Measurements from ENCODE around the gene SPEM2. TPM values are rescaled to one million over a fixed set of nuclear protein-coding genes. Genes with fewer than 3 reads are reported as not detected.

The SPEM2 gene
- polyA plus RNA-seq, 1 of the 3 experiments (the other 2 are of a cell fraction): not detected

- no peak for TF ChIP-seq RXRA (IDR thresholded peaks at IDR 0.05; ENCODE audit: borderline replicate concordance, low read depth)
- no peak for TF ChIP-seq JUND (IDR thresholded peaks at IDR 0.05)
Observed at GRCh38 chr17:7389924-7390910, 35.2 kb upstream of the SPEM2 start (continued).

- Histone ChIP-seq H3F3A (replicated peaks; ENCODE audit: insufficient read depth) (peaks cover 13% of the 10 kb centered on the region), H3K4me3 (ENCODE audit: low read depth in 2 of 2, low read length in 1 of 2) (no peak overlapping the region), H3K79me2 (ENCODE audit: insufficient read depth) (peaks cover 22% of the 10 kb centered on the region; the same call in 1 of the 2 replicates), H3K9ac (no peak overlapping the region), H3K4me1 (ENCODE audit: control insufficient read depth in 1 of 2, insufficient read depth in 2 of 2, low read depth in 1 of 2, low read length in 1 of 2) (peaks cover 0 to 9% of the 10 kb centered on the region in 2 experiments; a peak in 1 of 4 replicates), H3K9me3 (no peaks in the 10 kb centered on the region), H3K4me2 (no peak overlapping the region), H3K9me2 (no peaks in the 10 kb centered on the region), H2AFZ (ENCODE audit: low read depth) (no peak overlapping the region), H3K27ac (ENCODE audit: low read depth in 2 of 2, low read length in 1 of 2) (no peak overlapping the region), H3K27me3 (ENCODE audit: insufficient read depth) (no peaks in the 10 kb centered on the region), H4K20me1 (ENCODE audit: insufficient read depth) (no peaks in the 10 kb centered on the region), H3K36me3 (replicated peaks in 1 of 2; ENCODE audit: control insufficient read depth in 1 of 2, insufficient read depth in 2 of 2, low read length in 1 of 2) (peaks cover 18 to 34% of the 10 kb centered on the region in 2 experiments)
- 91% methylated on average over 2 of the region's 2 CpGs for WGBS (ENCODE audit: low lambda C conversion rate)
- ChIA-PET POLR2A (no interaction called here), CTCF (interaction anchor here (1.2 to 2.5 kb wide), 3 partner anchors 36 to 95 kb away, joined by 3 to 13 read pairs (median 5); partner anchors contain the start of gene TMEM95)
- TF ChIP-seq RFX5 (IDR thresholded peaks at IDR 0.05; ENCODE audit: low read length): no peak
- no peak for TF ChIP-seq CHD2 (IDR thresholded peaks at IDR 0.05; ENCODE audit: low read length, partially characterized antibody)
- TF ChIP-seq MEF2A (IDR thresholded peaks at IDR 0.05; ENCODE audit: borderline replicate concordance, low read depth): no peak
- TF ChIP-seq ELF1 (IDR thresholded peaks at IDR 0.05): no peak
- no peak for TF ChIP-seq FOXJ3 (CRISPR knock-in tag; IDR thresholded peaks at IDR 0.05)
- no peak for TF ChIP-seq POLR2AphosphoS5 (IDR thresholded peaks at IDR 0.05; ENCODE audit: low read depth, low read length)
- no peak for TF ChIP-seq PBX3 (IDR thresholded peaks at IDR 0.05)
- TF ChIP-seq NRF1 (IDR thresholded peaks at IDR 0.05; ENCODE audit: low read depth, low read length): no peak
- no peak for TF ChIP-seq REST (IDR thresholded peaks at IDR 0.05; ENCODE audit: low read depth, low read length)
- no peak for TF ChIP-seq JUND (IDR thresholded peaks at IDR 0.05)
- no peak for TF ChIP-seq RAD21 (IDR thresholded peaks at IDR 0.05; ENCODE audit: low read length)
- TF ChIP-seq, protein P1, sequence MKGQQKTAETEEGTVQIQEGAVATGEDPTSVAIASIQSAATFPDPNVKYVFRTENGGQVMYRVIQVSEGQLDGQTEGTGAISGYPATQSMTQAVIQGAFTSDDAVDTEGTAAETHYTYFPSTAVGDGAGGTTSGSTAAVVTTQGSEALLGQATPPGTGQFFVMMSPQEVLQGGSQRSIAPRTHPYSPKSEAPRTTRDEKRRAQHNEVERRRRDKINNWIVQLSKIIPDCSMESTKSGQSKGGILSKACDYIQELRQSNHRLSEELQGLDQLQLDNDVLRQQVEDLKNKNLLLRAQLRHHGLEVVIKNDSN (IDR thresholded peaks at IDR 0.05; ENCODE audit: borderline replicate concordance, low read depth): no peak
- TF ChIP-seq EZH2phosphoT487 (IDR thresholded peaks at IDR 0.05; ENCODE audit: borderline replicate concordance, low read depth): no peak
- TF ChIP-seq, protein P2, sequence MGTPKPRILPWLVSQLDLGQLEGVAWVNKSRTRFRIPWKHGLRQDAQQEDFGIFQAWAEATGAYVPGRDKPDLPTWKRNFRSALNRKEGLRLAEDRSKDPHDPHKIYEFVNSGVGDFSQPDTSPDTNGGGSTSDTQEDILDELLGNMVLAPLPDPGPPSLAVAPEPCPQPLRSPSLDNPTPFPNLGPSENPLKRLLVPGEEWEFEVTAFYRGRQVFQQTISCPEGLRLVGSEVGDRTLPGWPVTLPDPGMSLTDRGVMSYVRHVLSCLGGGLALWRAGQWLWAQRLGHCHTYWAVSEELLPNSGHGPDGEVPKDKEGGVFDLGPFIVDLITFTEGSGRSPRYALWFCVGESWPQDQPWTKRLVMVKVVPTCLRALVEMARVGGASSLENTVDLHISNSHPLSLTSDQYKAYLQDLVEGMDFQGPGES (IDR thresholded peaks at IDR 0.05; ENCODE audit: low read depth, low read length): no peak
- TF ChIP-seq NFIC (IDR thresholded peaks at IDR 0.05; ENCODE audit: borderline replicate concordance): no peak
- no peak for TF ChIP-seq FOSL2 (IDR thresholded peaks at IDR 0.05; ENCODE audit: borderline replicate concordance, low read depth)
- TF ChIP-seq EP300 (IDR thresholded peaks at IDR 0.05; ENCODE audit: borderline replicate concordance in 1 of 2, low read depth in 1 of 2, low read length in 1 of 2): no peak
- no peak for TF ChIP-seq YY1 (IDR thresholded peaks at IDR 0.05; ENCODE audit: low read depth)
- no peak for TF ChIP-seq TCF12 (IDR thresholded peaks at IDR 0.05)
- DNase-seq: no peak
Observed at GRCh38 chr17:7391307-7391706, 34.1 kb upstream of the SPEM2 start.
